MCF 10A (cell line): ENCODE measurements around the gene CACNA2D4. TPM values are rescaled to one million over a fixed set of nuclear protein-coding genes. Genes with fewer than 3 reads are reported as not detected.

Experiments used
- BruUV-seq: library from RNA; stranded (reverse); fragments of 400-500 nt; replicated peaks from 2 replicates; lab custom pipeline; 2021; lab: Mats Ljungman, UMichigan
- CTCF ChIA-PET: fragments of 300-600 bp; sonication (Branson Sonifier 250); formaldehyde crosslinking; extraction: SDS; loops from one replicate; lab custom pipeline; 2021; ENCODE audit warnings: antibody characterized with exemption, inconsistent platforms; lab: Yijun Ruan, JAX
- POLR2A ChIA-PET: fragments of 300-600, 350-650 bp; sonication (Branson Sonifier 250); formaldehyde crosslinking; extraction: SDS; loops from one replicate; lab custom pipeline; 2020; ENCODE audit warnings: antibody characterized with exemption, inconsistent platforms; lab: Yijun Ruan, JAX
- DNase-seq: peaks from one replicate; pipeline ENCODE4 v3.0.0-alpha.2; 2018; ENCODE audit not compliant: unreplicated experiment
- H3K27ac Mint-ChIP-seq: one replicate; pipeline ENCODE4 v1.8.0; 2022; ENCODE audit warnings: mild to moderate bottlenecking, low read depth, mixed read lengths; ENCODE audit not compliant: unreplicated experiment
- H3K27me3 Mint-ChIP-seq: one replicate; pipeline ENCODE4 v1.8.0; 2022; ENCODE audit warnings: mixed read lengths; ENCODE audit not compliant: insufficient read depth, unreplicated experiment
- H3K36me3 Mint-ChIP-seq: one replicate; pipeline ENCODE4 v1.8.0; 2022; ENCODE audit warnings: mild to moderate bottlenecking, moderate library complexity, mixed read lengths; ENCODE audit not compliant: insufficient read depth, unreplicated experiment
- H3K4me1 Mint-ChIP-seq: one replicate; pipeline ENCODE4 v1.8.0; 2022; ENCODE audit warnings: mixed read lengths; ENCODE audit not compliant: insufficient read depth, unreplicated experiment
- H3K4me3 Mint-ChIP-seq: one replicate; pipeline ENCODE4 v1.8.0; 2022; ENCODE audit warnings: mild to moderate bottlenecking, moderate library complexity, mixed read lengths; ENCODE audit not compliant: unreplicated experiment
- H3K9me3 Mint-ChIP-seq: one replicate; pipeline ENCODE4 v1.8.0; 2022; ENCODE audit warnings: mixed read lengths; ENCODE audit not compliant: unreplicated experiment
- CTCF ChIP-seq: fragments of 200-600 bp; IDR thresholded peaks from one replicate; pipeline ENCODE4 v1.8.0; 2022; ENCODE audit warnings: antibody characterized with exemption, mild to moderate bottlenecking; ENCODE audit not compliant: unreplicated experiment
- intact Hi-C: fragments of 100-400 bp; cut with micrococcal nuclease; formaldehyde crosslinking; loops from 2 replicates; pipeline ENCODE4 v1.14.1; 2022
- total RNA-seq: library from RNA; stranded (reverse); gene quantifications from 2 replicates; pipeline ENCODE4 v1.2.3, GENCODE V29; 2022

The CACNA2D4 gene
- total RNA-seq, 1 experiment from 2014 or later = not detected

- Mint-ChIP-seq H3K27me3 (no peaks in the 10 kb centered on the region), H3K36me3 (no peaks in the 10 kb centered on the region), H3K4me3 (no peak overlapping the region), H3K4me1 (no peaks in the 10 kb centered on the region), H3K9me3 (peaks cover 7% of the 10 kb centered on the region), H3K27ac (peak overlapping the region; percentile 63)
- intact Hi-C loops = no loop called here
- peak; percentile 90 for DNase-seq
- CTCF ChIA-PET = interaction anchor here (1.4 to 5.5 kb wide), 4 partner anchors 9 to 135 kb away, joined by 5 to 38 read pairs (median 12); no protein-coding TSS in a partner anchor
- BruUV-seq = TSS peak; percentile 83
- TF ChIP-seq CTCF = no peak
- POLR2A ChIA-PET = no interaction called here
Measured at GRCh38 chr12:1804545-1805332, 113.7 kb downstream of the CACNA2D4 start.

GRCh38 chr12:1803736-1804135 lies 114.7 kb downstream of the CACNA2D4 start:
- intact Hi-C loops = no loop called here
- BruUV-seq = no TSS peak
- Mint-ChIP-seq H3K4me1 (no peaks in the 10 kb centered on the region), H3K36me3 (no peaks in the 10 kb centered on the region), H3K4me3 (no peak overlapping the region), H3K27me3 (no peaks in the 10 kb centered on the region), H3K27ac (no peak overlapping the region), H3K9me3 (peaks cover 7% of the 10 kb centered on the region)
- ChIA-PET CTCF (interaction anchor here (1.4 to 5.5 kb wide), 3 partner anchors 8 to 136 kb away, joined by 5 to 38 read pairs (median 7); no protein-coding TSS in a partner anchor), POLR2A (no interaction called here)
- TF ChIP-seq CTCF = no peak
- DNase-seq = no peak

- Mint-ChIP-seq H3K9me3 (peaks cover 7% of the 10 kb centered on the region), H3K27ac (no peak overlapping the region), H3K27me3 (no peaks in the 10 kb centered on the region), H3K36me3 (no peaks in the 10 kb centered on the region), H3K4me3 (no peak overlapping the region), H3K4me1 (no peaks in the 10 kb centered on the region)
- DNase-seq = no peak
- ChIA-PET CTCF (interaction anchor here (0.6 to 5.5 kb wide), 5 partner anchors 133 to 182 kb away, joined by 3 to 38 read pairs (median 4); no protein-coding TSS in a partner anchor), POLR2A (interaction anchor here (1.0 kb wide), 1 partner anchor 156 kb away, joined by 3 read pairs; no protein-coding TSS in a partner anchor)
- intact Hi-C loops = no loop called here
- BruUV-seq = no TSS peak
- no peak for TF ChIP-seq CTCF
Measured at GRCh38 chr12:1801303-1801975, 117.0 kb downstream of the CACNA2D4 start.
